ENCODE measurements around the gene PACRG. TPM values are rescaled to one million over a fixed set of nuclear protein-coding genes. Genes with fewer than 3 reads are reported as not detected.

PACRG gene
- total RNA-seq, 2 experiments from 2014 or later, result 0.78 TPM; not detected in 1

GRCh38 chr6:162882801-162883481 lies 155.2 kb downstream of the PACRG start:
- Mint-ChIP-seq H3K4me1 (ENCODE audit: low read depth) (no peaks in the 10 kb centered on the region), H3K9me3 (ENCODE audit: insufficient read depth) (peaks cover 4% of the 10 kb centered on the region), H3K27me3 (ENCODE audit: low read depth) (no peaks in the 10 kb centered on the region), H3K36me3 (ENCODE audit: low read depth) (no peaks in the 10 kb centered on the region), H3K4me3 (no peak overlapping the region), H3K27ac (no peak overlapping the region)
- DNase-seq, result no peak
- ATAC-seq, result no peak
- POLR2A ChIA-PET, result no interaction called here
- CTCF ChIA-PET, result no interaction called here

- ATAC-seq (no peak), DNase-seq (no peak)
- Mint-ChIP-seq H3K27me3 (ENCODE audit: low read depth) (no peaks in the 10 kb centered on the region), H3K27ac (no peak overlapping the region), H3K9me3 (ENCODE audit: insufficient read depth) (peaks cover 4% of the 10 kb centered on the region), H3K4me3 (no peak overlapping the region), H3K4me1 (ENCODE audit: low read depth) (no peaks in the 10 kb centered on the region), H3K36me3 (ENCODE audit: low read depth) (no peaks in the 10 kb centered on the region)
- CTCF ChIA-PET, result no interaction called here
- POLR2A ChIA-PET, result no interaction called here
Observed at GRCh38 chr6:162887981-162888689, 160.4 kb downstream of the PACRG start.

GRCh38 chr6:162889303-162889702 lies 161.5 kb downstream of the PACRG start:
- Mint-ChIP-seq H3K27ac (no peak overlapping the region), H3K9me3 (ENCODE audit: insufficient read depth) (peaks cover 4% of the 10 kb centered on the region), H3K27me3 (ENCODE audit: low read depth) (no peaks in the 10 kb centered on the region), H3K4me1 (ENCODE audit: low read depth) (no peaks in the 10 kb centered on the region), H3K4me3 (no peak overlapping the region), H3K36me3 (ENCODE audit: low read depth) (no peaks in the 10 kb centered on the region)
- POLR2A ChIA-PET, result no interaction called here
- CTCF ChIA-PET, result no interaction called here
- ATAC-seq (no peak), DNase-seq (no peak)

GRCh38 chr6:162898011-162898410 lies 170.2 kb downstream of the PACRG start:
- DNase-seq (no peak), ATAC-seq (no peak)
- POLR2A ChIA-PET, result no interaction called here
- Mint-ChIP-seq H3K4me1 (ENCODE audit: low read depth) (no peaks in the 10 kb centered on the region), H3K27me3 (ENCODE audit: low read depth) (no peaks in the 10 kb centered on the region), H3K4me3 (no peak overlapping the region), H3K27ac (no peak overlapping the region), H3K9me3 (ENCODE audit: insufficient read depth) (peaks cover 15% of the 10 kb centered on the region), H3K36me3 (ENCODE audit: low read depth) (no peaks in the 10 kb centered on the region)
- CTCF ChIA-PET, result interaction anchor here (0.8 kb wide), 1 partner anchor 12 kb away, joined by 5 read pairs; no protein-coding TSS in a partner anchor

- DNase-seq (no peak), ATAC-seq (no peak)
- Mint-ChIP-seq H3K27me3 (ENCODE audit: low read depth) (no peaks in the 10 kb centered on the region), H3K27ac (no peak overlapping the region), H3K9me3 (ENCODE audit: insufficient read depth) (peaks cover 15% of the 10 kb centered on the region), H3K4me1 (ENCODE audit: low read depth) (no peaks in the 10 kb centered on the region), H3K4me3 (no peak overlapping the region), H3K36me3 (ENCODE audit: low read depth) (no peaks in the 10 kb centered on the region)
- POLR2A ChIA-PET, result no interaction called here
- CTCF ChIA-PET, result no interaction called here
Observed at GRCh38 chr6:162899148-162899547, 171.4 kb downstream of the PACRG start.

- no peak overlapping the region for H3K4me3 Mint-ChIP-seq
- DNase-seq, result no peak
- no peak for ATAC-seq
- no peaks in the 10 kb centered on the region for H3K27me3 Mint-ChIP-seq (ENCODE audit: low read depth)
- H3K9me3 Mint-ChIP-seq (ENCODE audit: insufficient read depth), result peaks cover 15% of the 10 kb centered on the region
- H3K36me3 Mint-ChIP-seq (ENCODE audit: low read depth), result no peaks in the 10 kb centered on the region
- no peaks in the 10 kb centered on the region for H3K4me1 Mint-ChIP-seq (ENCODE audit: low read depth)
- no peak overlapping the region for H3K27ac Mint-ChIP-seq
- ChIA-PET POLR2A (no interaction called here), CTCF (no interaction called here)
Observed at GRCh38 chr6:162900503-162900902, 172.7 kb downstream of the PACRG start.

- ChIA-PET CTCF (no interaction called here), POLR2A (no interaction called here)
- H3K4me1 Mint-ChIP-seq (ENCODE audit: low read depth), result no peaks in the 10 kb centered on the region
- H3K9me3 Mint-ChIP-seq (ENCODE audit: insufficient read depth), result peaks cover 11% of the 10 kb centered on the region
- H3K36me3 Mint-ChIP-seq (ENCODE audit: low read depth), result no peaks in the 10 kb centered on the region
- no peak overlapping the region for H3K4me3 Mint-ChIP-seq
- DNase-seq (no peak), ATAC-seq (no peak)
- no peak overlapping the region for H3K27ac Mint-ChIP-seq
- H3K27me3 Mint-ChIP-seq (ENCODE audit: low read depth), result no peaks in the 10 kb centered on the region
Observed at GRCh38 chr6:162904069-162904663, 176.4 kb downstream of the PACRG start.

GRCh38 chr6:162906479-162906878 lies 178.7 kb downstream of the PACRG start:
- DNase-seq (no peak), ATAC-seq (no peak)
- no peaks in the 10 kb centered on the region for H3K9me3 Mint-ChIP-seq (ENCODE audit: insufficient read depth)
- no peak overlapping the region for H3K4me3 Mint-ChIP-seq
- no peak overlapping the region for H3K27ac Mint-ChIP-seq
- POLR2A ChIA-PET, result no interaction called here
- H3K27me3 Mint-ChIP-seq (ENCODE audit: low read depth), result no peaks in the 10 kb centered on the region
- H3K36me3 Mint-ChIP-seq (ENCODE audit: low read depth), result no peaks in the 10 kb centered on the region
- CTCF ChIA-PET, result no interaction called here
- no peaks in the 10 kb centered on the region for H3K4me1 Mint-ChIP-seq (ENCODE audit: low read depth)

- Mint-ChIP-seq H3K27me3 (ENCODE audit: low read depth) (no peaks in the 10 kb centered on the region), H3K27ac (no peak overlapping the region), H3K9me3 (ENCODE audit: insufficient read depth) (no peaks in the 10 kb centered on the region), H3K4me3 (no peak overlapping the region), H3K4me1 (ENCODE audit: low read depth) (no peaks in the 10 kb centered on the region), H3K36me3 (ENCODE audit: low read depth) (no peaks in the 10 kb centered on the region)
- ChIA-PET POLR2A (no interaction called here), CTCF (no interaction called here)
- ATAC-seq (no peak), DNase-seq (no peak)
Observed at GRCh38 chr6:162907876-162908481, 180.2 kb downstream of the PACRG start.

- H3K27me3 Mint-ChIP-seq (ENCODE audit: low read depth), result no peaks in the 10 kb centered on the region
- H3K27ac Mint-ChIP-seq, result no peak overlapping the region
- H3K36me3 Mint-ChIP-seq (ENCODE audit: low read depth), result no peaks in the 10 kb centered on the region
- no peak for DNase-seq
- H3K9me3 Mint-ChIP-seq (ENCODE audit: insufficient read depth), result no peaks in the 10 kb centered on the region
- no peaks in the 10 kb centered on the region for H3K4me1 Mint-ChIP-seq (ENCODE audit: low read depth)
- ChIA-PET CTCF (no interaction called here), POLR2A (no interaction called here)
- ATAC-seq, result no peak
- H3K4me3 Mint-ChIP-seq, result no peak overlapping the region
Observed at GRCh38 chr6:162913206-162913605, 185.4 kb downstream of the PACRG start.

GRCh38 chr6:162917506-162917905 lies 189.7 kb downstream of the PACRG start:
- Mint-ChIP-seq H3K27me3 (ENCODE audit: low read depth) (no peaks in the 10 kb centered on the region), H3K4me1 (ENCODE audit: low read depth) (no peaks in the 10 kb centered on the region), H3K36me3 (ENCODE audit: low read depth) (no peaks in the 10 kb centered on the region), H3K27ac (no peak overlapping the region), H3K4me3 (no peak overlapping the region), H3K9me3 (ENCODE audit: insufficient read depth) (no peaks in the 10 kb centered on the region)
- POLR2A ChIA-PET, result no interaction called here
- DNase-seq, result no peak
- CTCF ChIA-PET, result no interaction called here
- no peak for ATAC-seq

GRCh38 chr6:162921062-162921461 lies 193.3 kb downstream of the PACRG start:
- Mint-ChIP-seq H3K4me1 (ENCODE audit: low read depth) (no peaks in the 10 kb centered on the region), H3K27me3 (ENCODE audit: low read depth) (no peaks in the 10 kb centered on the region), H3K9me3 (ENCODE audit: insufficient read depth) (peaks cover 5% of the 10 kb centered on the region), H3K36me3 (ENCODE audit: low read depth) (no peaks in the 10 kb centered on the region), H3K4me3 (no peak overlapping the region), H3K27ac (no peak overlapping the region)
- ChIA-PET POLR2A (no interaction called here), CTCF (no interaction called here)
- DNase-seq (no peak), ATAC-seq (no peak)

Measured in activated CD8-positive, alpha-beta T cell treated with anti-CD3 and anti-CD28 coated beads, Interleukin-2, amount 10 ng/mL, durations not matched to agents 7 days and 5 days (primary cell).